ENCODE data around the gene MYH9. TPM values are rescaled to one million over a fixed set of nuclear protein-coding genes. Genes with fewer than 3 reads are reported as not detected.

The MYH9 gene
- total RNA-seq, 2 donors from 2014 or later = 1,447 to 1,631 TPM

GRCh38 chr22:36367479-36367878, 20.3 kb downstream of the MYH9 start:
- Histone ChIP-seq H3K27me3 (replicated peaks; ENCODE audit: insufficient read depth) (no peaks in the 10 kb centered on the region), H3K36me3 (no peaks in the 10 kb centered on the region), H3K4me3 (peak overlapping the region; percentile 60), H3K27ac (peak overlapping the region; percentile 93 to 97), H3K9me3 (no peaks in the 10 kb centered on the region), H3K4me1 (ENCODE audit: control insufficient read depth in 1 of 2, low read depth in 2 of 2) (peaks cover 98 to 100% of the 10 kb centered on the region in 2 donors)
- no peak for DNase-seq (ENCODE audit: low spot score)
- no peak for ATAC-seq (ENCODE audit: insufficient number of reproducible peaks, low FRiP score, low read depth)
- TF ChIP-seq CTCF (IDR thresholded peaks at IDR 0.05) = no peak

GRCh38 chr22:36367066-36367465, 20.7 kb downstream of the MYH9 start:
- Histone ChIP-seq H3K27me3 (replicated peaks; ENCODE audit: insufficient read depth) (no peaks in the 10 kb centered on the region), H3K27ac (peak overlapping the region; percentile 93 to 97), H3K4me1 (ENCODE audit: control insufficient read depth in 1 of 2, low read depth in 2 of 2) (peaks cover 98 to 100% of the 10 kb centered on the region in 2 donors), H3K9me3 (no peaks in the 10 kb centered on the region), H3K4me3 (peak overlapping the region; percentile 60), H3K36me3 (no peaks in the 10 kb centered on the region)
- no peak for TF ChIP-seq CTCF (IDR thresholded peaks at IDR 0.05)
- DNase-seq (ENCODE audit: low spot score) (no peak), ATAC-seq (ENCODE audit: insufficient number of reproducible peaks, low FRiP score, low read depth) (no peak)

GRCh38 chr22:36366291-36366708, 21.5 kb downstream of the MYH9 start:
- Histone ChIP-seq H3K4me3 (peak overlapping the region; percentile 60), H3K36me3 (no peaks in the 10 kb centered on the region), H3K27ac (peak overlapping the region; percentile 93 to 97), H3K9me3 (no peaks in the 10 kb centered on the region), H3K27me3 (replicated peaks; ENCODE audit: insufficient read depth) (no peaks in the 10 kb centered on the region), H3K4me1 (ENCODE audit: control insufficient read depth in 1 of 2, low read depth in 2 of 2) (peaks cover 98 to 100% of the 10 kb centered on the region in 2 donors)
- ATAC-seq (ENCODE audit: insufficient number of reproducible peaks, low FRiP score, low read depth) (no peak), DNase-seq (ENCODE audit: low spot score) (peak; percentile 39)
- no peak for TF ChIP-seq CTCF (IDR thresholded peaks at IDR 0.05)

GRCh38 chr22:36365020-36365411, 22.8 kb downstream of the MYH9 start:
- Histone ChIP-seq H3K4me1 (ENCODE audit: control insufficient read depth in 1 of 2, low read depth in 2 of 2) (peaks cover 96 to 100% of the 10 kb centered on the region in 2 donors), H3K9me3 (no peaks in the 10 kb centered on the region), H3K27me3 (replicated peaks; ENCODE audit: insufficient read depth) (no peaks in the 10 kb centered on the region), H3K36me3 (no peaks in the 10 kb centered on the region), H3K4me3 (peak overlapping the region; percentile 60), H3K27ac (peak overlapping the region; percentile 93 to 97)
- TF ChIP-seq CTCF (IDR thresholded peaks at IDR 0.05) = no peak
- peak; percentile 79 for ATAC-seq (ENCODE audit: insufficient number of reproducible peaks, low FRiP score, low read depth)
- DNase-seq (ENCODE audit: low spot score) = peak; percentile 91

- TF ChIP-seq CTCF (IDR thresholded peaks at IDR 0.05) = no peak
- DNase-seq (ENCODE audit: low spot score) = no peak
- Histone ChIP-seq H3K9me3 (no peaks in the 10 kb centered on the region), H3K27me3 (replicated peaks; ENCODE audit: insufficient read depth) (no peaks in the 10 kb centered on the region), H3K36me3 (no peaks in the 10 kb centered on the region), H3K4me1 (ENCODE audit: control insufficient read depth in 1 of 2, low read depth in 2 of 2) (peaks cover 94 to 99% of the 10 kb centered on the region in 2 donors), H3K27ac (peak overlapping the region; percentile 93 to 97), H3K4me3 (peak overlapping the region; percentile 49)
- no peak for ATAC-seq (ENCODE audit: insufficient number of reproducible peaks, low FRiP score, low read depth)
Observed at GRCh38 chr22:36364255-36365019, 23.3 kb downstream of the MYH9 start.

Data from thoracic aorta (tissue), 2 donors.